ENCODE results near the gene GPR22. TPM values are rescaled to one million over a fixed set of nuclear protein-coding genes. Genes with fewer than 3 reads are reported as not detected.

Gene GPR22
- total and polyA plus RNA-seq, 2 donors: 0.02 to 0.05 TPM

GRCh38 chr7:107506674-107507339, 37.0 kb downstream of the GPR22 start:
- Histone ChIP-seq H3K4me1 (ENCODE audit: control insufficient read depth in 2 of 2, insufficient read depth in 2 of 2, low read length in 2 of 2) (no peaks in the 10 kb centered on the region), H3K4me3 (ENCODE audit: low read length in 2 of 2) (no peak overlapping the region), H3K27ac (ENCODE audit: low read depth in 1 of 2, low read length in 1 of 2) (no peak overlapping the region), H3K9me3 (ENCODE audit: control insufficient read depth in 2 of 2, insufficient read depth in 1 of 2, low read length in 1 of 2) (no peaks in the 10 kb centered on the region), H3K36me3 (ENCODE audit: control insufficient read depth in 2 of 2, insufficient read depth in 2 of 2, low read length in 1 of 2) (peaks cover 0 to 4% of the 10 kb centered on the region in 2 donors), H3K27me3 (ENCODE audit: control insufficient read depth in 2 of 2, insufficient read depth in 1 of 2, low read length in 1 of 2) (no peaks in the 10 kb centered on the region)
- WGBS: 79% methylated on average over 7 of the region's 7 CpGs
- no peak for DNase-seq (ENCODE audit: low read depth in 6 of 9, low spot score in 9 of 9)

Other genes with a start within 250 kb of the GPR22 start
- gene COG5, start 93.9 kb downstream of the GPR22 start, total RNA-seq: 25.2 TPM
- gene COG5, start 93.9 kb downstream of the GPR22 start, polyA plus RNA-seq: 8.7 TPM
- gene DUS4L, start 93.9 kb downstream of the GPR22 start, total RNA-seq: 7.6 TPM
- 7.8 TPM for gene DUS4L, start 93.9 kb downstream of the GPR22 start, polyA plus RNA-seq
- 22.2 TPM for gene BCAP29, start 110.2 kb downstream of the GPR22 start, total RNA-seq
- 25.4 TPM for gene BCAP29, start 110.2 kb downstream of the GPR22 start, polyA plus RNA-seq
- 0.14 TPM for gene SLC26A4, start 190.8 kb downstream of the GPR22 start, total RNA-seq
- 0.39 TPM for gene SLC26A4, start 190.8 kb downstream of the GPR22 start, polyA plus RNA-seq

Measured in thymus (tissue), 11 donors.